Measurements from ENCODE around the gene CTTN. TPM values are rescaled to one million over a fixed set of nuclear protein-coding genes. Genes with fewer than 3 reads are reported as not detected.

CTTN gene
- total RNA-seq = 1 to 10 TPM in 1 of 2 experiments, under 1 TPM in 1; 0.58 to 1.5 TPM
- under 1 TPM in 1 of 2 donors, not detected in 1; 0.41 TPM for polyA plus RNA-seq

GRCh38 chr11:70397983-70398833 lies at the start of gene CTTN:
TSS of gene CTTN (plus strand) at chr11:70398529. CDS start at chr11:70407298, 8,769 bp downstream.
- POLR2A ChIA-PET (ENCODE audit: partially characterized antibody) = interaction anchor here (0.7 kb wide), 1 partner anchor 42 kb away, joined by 3 read pairs; no protein-coding TSS in a partner anchor
- peaks cover 9 to 13% (median 11%) of the 10 kb centered on the region in 4 donors for H3K4me1 Mint-ChIP-seq
- H3K27ac Mint-ChIP-seq = peak within 1 kb of the TSS; percentile 18 to 71 (median 57)
- Histone ChIP-seq H3K4me3 (ENCODE audit: low read length in 2 of 2) (peak within 1 kb of the TSS; percentile 60 to 70), H3K27ac (ENCODE audit: low read depth, low read length) (no peak within 1 kb of the TSS), H3K36me3 (ENCODE audit: insufficient read depth, low read length) (no peaks in the 10 kb centered on the region), H3K9me3 (ENCODE audit: control insufficient read depth in 1 of 2, low read length in 2 of 2) (no peaks in the 10 kb centered on the region), H3K4me1 (ENCODE audit: insufficient read depth, low read length) (peaks cover 12% of the 10 kb centered on the region), H3K27me3 (ENCODE audit: insufficient read depth, low read length) (no peaks in the 10 kb centered on the region)
- CTCF ChIA-PET (ENCODE audit: partially characterized antibody) = no interaction called here
- peaks cover 17 to 26% of the 10 kb centered on the region in 2 donors for H3K27me3 Mint-ChIP-seq
- no peaks in the 10 kb centered on the region for H3K9me3 Mint-ChIP-seq
- no peaks in the 10 kb centered on the region for H3K36me3 Mint-ChIP-seq
- intact Hi-C loops (cut with micrococcal nuclease) = no loop called here
- DNase-seq = peak; percentile 33 to 53 (median 45)
- peak within 1 kb of the TSS; percentile 83 to 94 (median 85) for H3K4me3 Mint-ChIP-seq

- no peaks in the 10 kb centered on the region for H3K9me3 ChIP-seq (ENCODE audit: control insufficient read depth in 1 of 2, low read length in 2 of 2)
- intact Hi-C loops (cut with micrococcal nuclease) = no loop called here
- Mint-ChIP-seq H3K27me3 (no peaks in the 10 kb centered on the region), H3K4me1 (peaks cover 0 to 2% (median 0%) of the 10 kb centered on the region in 4 donors), H3K27ac (no peak overlapping the region), H3K36me3 (peaks cover 53 to 67% of the 10 kb centered on the region in 2 donors), H3K9me3 (no peaks in the 10 kb centered on the region), H3K4me3 (no peak overlapping the region)
- H3K4me1 ChIP-seq (ENCODE audit: insufficient read depth, low read length) = no peaks in the 10 kb centered on the region
- DNase-seq = no peak
- no peak overlapping the region for H3K27ac ChIP-seq (ENCODE audit: low read depth, low read length)
- POLR2A ChIA-PET (ENCODE audit: partially characterized antibody) = no interaction called here
- CTCF ChIA-PET (ENCODE audit: partially characterized antibody) = no interaction called here
- no peak overlapping the region for H3K4me3 ChIP-seq (ENCODE audit: low read length in 2 of 2)
- no peaks in the 10 kb centered on the region for H3K27me3 ChIP-seq (ENCODE audit: insufficient read depth, low read length)
- peaks cover 38% of the 10 kb centered on the region for H3K36me3 ChIP-seq (ENCODE audit: insufficient read depth, low read length)
These were observed 49.7 kb upstream of the CTTN start for GRCh38 chr11:70348608-70349007.

DNA sequence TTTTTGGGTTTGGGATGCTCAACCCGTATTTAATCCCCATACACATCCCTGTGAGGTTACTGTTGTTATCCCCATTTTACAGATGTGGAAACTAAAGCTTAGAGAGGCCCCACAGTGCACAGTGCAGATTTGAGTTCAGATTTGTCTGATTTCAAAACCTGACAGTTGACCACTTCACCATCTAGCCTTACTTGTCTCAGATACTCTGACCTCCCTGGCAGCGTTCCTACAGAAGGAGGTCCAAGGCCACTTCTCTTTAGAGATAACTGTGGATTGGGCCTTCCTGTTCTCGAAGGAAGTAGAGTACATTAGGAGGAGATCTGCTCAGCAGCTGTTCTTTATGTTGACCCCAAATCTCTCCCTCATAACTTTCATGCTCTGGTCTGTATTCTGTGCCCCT lies 46.7 kb upstream of the CTTN start:
- POLR2A ChIA-PET (ENCODE audit: partially characterized antibody) = no interaction called here
- Mint-ChIP-seq H3K36me3 (peaks cover 61 to 74% of the 10 kb centered on the region in 2 donors), H3K9me3 (no peaks in the 10 kb centered on the region), H3K27me3 (no peaks in the 10 kb centered on the region), H3K4me1 (peaks cover 0 to 2% (median 0%) of the 10 kb centered on the region in 4 donors), H3K27ac (no peak overlapping the region), H3K4me3 (no peak overlapping the region)
- no peaks in the 10 kb centered on the region for H3K4me1 ChIP-seq (ENCODE audit: insufficient read depth, low read length)
- intact Hi-C loops (cut with micrococcal nuclease) = no loop called here
- H3K36me3 ChIP-seq (ENCODE audit: insufficient read depth, low read length) = peaks cover 50% of the 10 kb centered on the region
- H3K27me3 ChIP-seq (ENCODE audit: insufficient read depth, low read length) = no peaks in the 10 kb centered on the region
- no peak for DNase-seq
- no peak overlapping the region for H3K27ac ChIP-seq (ENCODE audit: low read depth, low read length)
- CTCF ChIA-PET (ENCODE audit: partially characterized antibody) = no interaction called here
- no peak overlapping the region for H3K4me3 ChIP-seq (ENCODE audit: low read length in 2 of 2)
- no peaks in the 10 kb centered on the region for H3K9me3 ChIP-seq (ENCODE audit: control insufficient read depth in 1 of 2, low read length in 2 of 2)

- H3K27ac ChIP-seq (ENCODE audit: low read depth, low read length) = no peak overlapping the region
- peaks cover 62 to 74% of the 10 kb centered on the region in 2 donors for H3K36me3 Mint-ChIP-seq
- no peak overlapping the region for H3K27ac Mint-ChIP-seq
- H3K36me3 ChIP-seq (ENCODE audit: insufficient read depth, low read length) = peaks cover 54% of the 10 kb centered on the region
- H3K9me3 ChIP-seq (ENCODE audit: control insufficient read depth in 1 of 2, low read length in 2 of 2) = no peaks in the 10 kb centered on the region
- intact Hi-C loops (cut with micrococcal nuclease) = no loop called here
- no peak overlapping the region for H3K4me3 ChIP-seq (ENCODE audit: low read length in 2 of 2)
- DNase-seq = no peak
- POLR2A ChIA-PET (ENCODE audit: partially characterized antibody) = no interaction called here
- no peaks in the 10 kb centered on the region for H3K4me1 ChIP-seq (ENCODE audit: insufficient read depth, low read length)
- no peaks in the 10 kb centered on the region for H3K27me3 Mint-ChIP-seq
- no peaks in the 10 kb centered on the region for H3K27me3 ChIP-seq (ENCODE audit: insufficient read depth, low read length)
- H3K4me1 Mint-ChIP-seq = peaks cover 0 to 2% (median 0%) of the 10 kb centered on the region in 4 donors
- H3K4me3 Mint-ChIP-seq = no peak overlapping the region
- H3K9me3 Mint-ChIP-seq = no peaks in the 10 kb centered on the region
- CTCF ChIA-PET (ENCODE audit: partially characterized antibody) = interaction anchor here (0.5 kb wide), 1 partner anchor 16 kb away, joined by 3 read pairs; no protein-coding TSS in a partner anchor
These were observed 46.2 kb upstream of the CTTN start for GRCh38 chr11:70352100-70352499.

DNA sequence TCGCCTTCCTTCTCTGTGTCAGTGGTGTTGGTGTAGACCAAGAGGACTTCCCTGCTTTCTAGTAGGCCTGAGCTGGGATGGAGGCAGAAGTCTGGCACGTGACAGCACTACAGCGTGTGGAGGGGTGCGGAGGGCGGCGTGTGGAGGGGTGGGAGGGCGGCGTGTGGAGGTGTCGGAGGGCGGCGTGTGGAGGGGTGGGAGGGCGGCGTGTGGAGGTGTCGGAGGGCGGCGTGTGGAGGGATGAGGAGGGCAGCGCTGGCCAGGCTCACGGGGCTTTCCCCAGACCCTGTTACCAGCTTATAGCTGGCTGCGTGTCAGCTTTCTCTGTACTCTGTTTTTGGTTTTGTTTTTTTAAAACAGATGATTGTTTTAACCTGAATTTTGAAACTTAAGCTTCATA lies 45.7 kb upstream of the CTTN start:
- CTCF ChIA-PET (ENCODE audit: partially characterized antibody) = interaction anchor here (0.5 kb wide), 1 partner anchor 16 kb away, joined by 3 read pairs; no protein-coding TSS in a partner anchor
- H3K36me3 Mint-ChIP-seq = peaks cover 60 to 74% of the 10 kb centered on the region in 2 donors

GRCh38 chr11:70353329-70353728 lies 45.0 kb upstream of the CTTN start:
- peaks cover 59 to 77% of the 10 kb centered on the region in 2 donors for H3K36me3 Mint-ChIP-seq
- no peak for DNase-seq
- no peaks in the 10 kb centered on the region for H3K27me3 ChIP-seq (ENCODE audit: insufficient read depth, low read length)
- no peaks in the 10 kb centered on the region for H3K4me1 ChIP-seq (ENCODE audit: insufficient read depth, low read length)
- H3K36me3 ChIP-seq (ENCODE audit: insufficient read depth, low read length) = peaks cover 50% of the 10 kb centered on the region
- H3K27me3 Mint-ChIP-seq = no peaks in the 10 kb centered on the region
- no peak overlapping the region for H3K4me3 ChIP-seq (ENCODE audit: low read length in 2 of 2)
- peaks cover 0 to 2% (median 0%) of the 10 kb centered on the region in 4 donors for H3K4me1 Mint-ChIP-seq
- peak overlapping the region in 1 of 8 donors; percentile 6 for H3K4me3 Mint-ChIP-seq
- ChIA-PET POLR2A (ENCODE audit: partially characterized antibody) (no interaction called here), CTCF (ENCODE audit: partially characterized antibody) (no interaction called here)
- no peak overlapping the region for H3K27ac ChIP-seq (ENCODE audit: low read depth, low read length)
- H3K9me3 ChIP-seq (ENCODE audit: control insufficient read depth in 1 of 2, low read length in 2 of 2) = no peaks in the 10 kb centered on the region
- no peak overlapping the region for H3K27ac Mint-ChIP-seq
- intact Hi-C loops (cut with micrococcal nuclease) = no loop called here
- H3K9me3 Mint-ChIP-seq = no peaks in the 10 kb centered on the region

More for the DNA sequence above, 45.7 kb upstream of the CTTN start:
- no peaks in the 10 kb centered on the region for H3K27me3 ChIP-seq (ENCODE audit: insufficient read depth, low read length)
- peaks cover 54% of the 10 kb centered on the region for H3K36me3 ChIP-seq (ENCODE audit: insufficient read depth, low read length)
- Mint-ChIP-seq H3K4me1 (peaks cover 0 to 2% (median 0%) of the 10 kb centered on the region in 4 donors), H3K4me3 (no peak overlapping the region), H3K27me3 (no peaks in the 10 kb centered on the region), H3K27ac (no peak overlapping the region), H3K9me3 (no peaks in the 10 kb centered on the region)
- H3K4me1 ChIP-seq (ENCODE audit: insufficient read depth, low read length) = no peaks in the 10 kb centered on the region
- H3K4me3 ChIP-seq (ENCODE audit: low read length in 2 of 2) = no peak overlapping the region
- DNase-seq = no peak
- intact Hi-C loops (cut with micrococcal nuclease) = no loop called here
- H3K27ac ChIP-seq (ENCODE audit: low read depth, low read length) = no peak overlapping the region
- no peaks in the 10 kb centered on the region for H3K9me3 ChIP-seq (ENCODE audit: control insufficient read depth in 1 of 2, low read length in 2 of 2)
- POLR2A ChIA-PET (ENCODE audit: partially characterized antibody) = no interaction called here

DNA sequence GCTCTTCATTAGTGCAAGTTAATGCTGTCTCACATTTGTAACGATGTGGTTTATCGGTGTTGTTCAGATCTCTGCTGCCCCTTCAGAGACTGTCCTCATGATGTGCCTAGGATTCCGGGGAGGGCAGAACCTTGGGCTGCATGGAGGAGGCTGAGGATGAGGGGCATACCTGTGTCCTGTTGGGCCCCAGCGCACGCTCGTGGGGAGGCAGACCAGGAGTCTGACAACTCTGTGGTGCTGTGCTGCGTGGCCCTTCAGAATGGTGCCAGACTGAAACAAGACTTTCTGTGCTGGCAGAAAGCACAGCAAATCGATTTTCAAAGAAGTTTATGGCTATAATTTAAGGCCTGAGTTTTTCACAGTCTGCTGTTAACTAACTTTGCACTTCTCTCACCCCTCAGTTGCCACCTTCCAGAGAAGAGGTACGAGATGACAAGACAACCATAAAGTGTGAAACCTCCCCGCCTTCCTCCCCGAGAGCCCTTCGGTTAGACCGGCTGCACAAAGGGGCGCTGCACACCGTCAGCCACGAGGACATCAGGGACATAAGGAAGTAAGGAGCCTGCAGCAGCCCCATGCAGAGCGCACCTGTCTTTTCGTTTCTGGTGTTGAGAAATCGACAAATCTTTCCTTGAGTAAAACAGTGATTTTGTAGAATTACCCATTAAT lies 44.3 kb upstream of the CTTN start:
- H3K4me1 ChIP-seq (ENCODE audit: insufficient read depth, low read length) = no peaks in the 10 kb centered on the region
- H3K4me1 Mint-ChIP-seq = peaks cover 0 to 2% (median 0%) of the 10 kb centered on the region in 4 donors
- no peak overlapping the region for H3K27ac ChIP-seq (ENCODE audit: low read depth, low read length)
- H3K4me3 Mint-ChIP-seq = no peak overlapping the region
- H3K27ac Mint-ChIP-seq = peak overlapping the region in 1 of 7 donors; percentile 80
- H3K27me3 Mint-ChIP-seq = no peaks in the 10 kb centered on the region
- H3K4me3 ChIP-seq (ENCODE audit: low read length in 2 of 2) = no peak overlapping the region
- H3K9me3 Mint-ChIP-seq = no peaks in the 10 kb centered on the region
- peaks cover 54% of the 10 kb centered on the region for H3K36me3 ChIP-seq (ENCODE audit: insufficient read depth, low read length)
- ChIA-PET CTCF (ENCODE audit: partially characterized antibody) (no interaction called here), POLR2A (ENCODE audit: partially characterized antibody) (no interaction called here)
- H3K36me3 Mint-ChIP-seq = peaks cover 59 to 80% of the 10 kb centered on the region in 2 donors
- H3K9me3 ChIP-seq (ENCODE audit: control insufficient read depth in 1 of 2, low read length in 2 of 2) = no peaks in the 10 kb centered on the region
- intact Hi-C loops (cut with micrococcal nuclease) = no loop called here
- H3K27me3 ChIP-seq (ENCODE audit: insufficient read depth, low read length) = no peaks in the 10 kb centered on the region
- DNase-seq = no peak
